Bronchial epithelial cell (primary cell): Measurements from ENCODE around the gene ENTREP3. TPM values are rescaled to one million over a fixed set of nuclear protein-coding genes. Genes with fewer than 3 reads are reported as not detected.

ENCODE experiments used
- DNase-seq: peaks from one replicate; pipeline ENCODE4 v3.0.0-alpha.2; 2010; ENCODE audit warnings: low read depth
- FAIRE-seq: peaks from 2 replicates; lab custom pipeline; 2011; peaks lifted over from hg19 to GRCh38; lab: Jason Lieb, UNC
- H3K27me3 ChIP-seq: 2 replicates; pipeline ENCODE4 v1.5.1; 2011; ENCODE audit warnings: low read length; ENCODE audit not compliant: control insufficient read depth, insufficient read depth
- H3K36me3 ChIP-seq: 2 replicates; pipeline ENCODE4 v1.5.1; 2011; ENCODE audit warnings: low read length; ENCODE audit not compliant: control insufficient read depth, insufficient read depth
- H3K4me3 ChIP-seq: 2 replicates; pipeline ENCODE4 v1.5.1; 2011; ENCODE audit warnings: mild to moderate bottlenecking, low read depth, low read length, control low read depth
- total RNA-seq: library from RNA; depleted of rRNA; stranded (reverse); fragments of >200 nt; gene quantifications from 2 replicates; pipeline ENCODE4 v1.2.1, GENCODE V29; 2014
- TF ChIP-seq, protein P1 (sequence below): IDR thresholded peaks from 2 replicates; pipeline ENCODE4 v1.5.1; 2011; ENCODE audit warnings: mild to moderate bottlenecking, moderate library complexity, low read length, control low read depth, inconsistent platforms; ENCODE audit not compliant: insufficient read depth, severe bottlenecking

Gene ENTREP3
- total RNA-seq, 1 donor from 2014 or later, result 3.7 TPM

DNA sequence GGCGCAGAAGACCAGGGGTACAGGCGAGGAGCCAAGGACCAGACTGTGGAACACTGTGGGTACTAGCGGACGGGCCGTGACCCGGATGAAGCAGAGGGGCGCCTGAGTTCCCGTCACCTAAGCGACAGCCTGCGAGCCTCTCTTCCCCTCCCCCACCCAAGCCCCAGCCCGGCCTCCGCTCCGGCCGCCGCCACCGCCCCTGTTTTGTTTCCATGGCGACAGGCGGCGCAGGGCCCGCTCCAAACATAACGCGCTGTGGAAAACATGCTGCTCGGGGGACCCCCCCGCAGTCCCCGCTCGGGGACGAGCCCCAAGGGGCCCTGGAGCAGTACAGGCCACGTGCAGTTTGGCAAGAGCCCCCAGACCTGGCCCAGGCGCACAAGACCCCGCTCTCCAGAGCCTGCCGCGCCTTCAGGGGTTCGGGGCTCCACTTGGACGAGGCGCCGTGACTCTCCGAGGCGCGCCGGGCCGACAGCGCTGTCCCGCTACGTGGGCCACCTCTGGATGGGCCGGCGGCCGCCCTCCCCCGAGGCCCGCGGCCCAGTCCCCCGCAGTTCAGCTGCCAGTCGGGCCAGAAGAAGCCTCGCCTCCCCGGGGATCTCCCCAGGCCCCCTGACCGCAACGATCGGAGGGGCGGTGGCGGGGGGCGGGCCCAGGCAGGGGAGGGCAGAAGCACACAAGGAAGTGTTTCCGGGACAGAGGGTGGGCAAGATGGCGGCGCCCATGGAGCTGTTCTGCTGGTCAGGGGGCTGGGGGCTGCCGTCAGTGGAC, 46.6 kb downstream of the ENTREP3 start, which contains the start of gene MTX1:
Gene MTX1 (plus strand): TSS at position 155 of the 771 bp plus-strand sequence. CDS start 110 bp downstream, at position 265.
- FAIRE-seq (no peak), DNase-seq (peak; percentile 45)
- peaks cover 7% of the 10 kb centered on the region for H3K36me3 ChIP-seq
- H3K27me3 ChIP-seq, result no peaks in the 10 kb centered on the region
- TF ChIP-seq, protein P1, sequence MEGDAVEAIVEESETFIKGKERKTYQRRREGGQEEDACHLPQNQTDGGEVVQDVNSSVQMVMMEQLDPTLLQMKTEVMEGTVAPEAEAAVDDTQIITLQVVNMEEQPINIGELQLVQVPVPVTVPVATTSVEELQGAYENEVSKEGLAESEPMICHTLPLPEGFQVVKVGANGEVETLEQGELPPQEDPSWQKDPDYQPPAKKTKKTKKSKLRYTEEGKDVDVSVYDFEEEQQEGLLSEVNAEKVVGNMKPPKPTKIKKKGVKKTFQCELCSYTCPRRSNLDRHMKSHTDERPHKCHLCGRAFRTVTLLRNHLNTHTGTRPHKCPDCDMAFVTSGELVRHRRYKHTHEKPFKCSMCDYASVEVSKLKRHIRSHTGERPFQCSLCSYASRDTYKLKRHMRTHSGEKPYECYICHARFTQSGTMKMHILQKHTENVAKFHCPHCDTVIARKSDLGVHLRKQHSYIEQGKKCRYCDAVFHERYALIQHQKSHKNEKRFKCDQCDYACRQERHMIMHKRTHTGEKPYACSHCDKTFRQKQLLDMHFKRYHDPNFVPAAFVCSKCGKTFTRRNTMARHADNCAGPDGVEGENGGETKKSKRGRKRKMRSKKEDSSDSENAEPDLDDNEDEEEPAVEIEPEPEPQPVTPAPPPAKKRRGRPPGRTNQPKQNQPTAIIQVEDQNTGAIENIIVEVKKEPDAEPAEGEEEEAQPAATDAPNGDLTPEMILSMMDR, result no peak
- H3K4me3 ChIP-seq, result peak within 1 kb of the TSS; percentile 90

DNA sequence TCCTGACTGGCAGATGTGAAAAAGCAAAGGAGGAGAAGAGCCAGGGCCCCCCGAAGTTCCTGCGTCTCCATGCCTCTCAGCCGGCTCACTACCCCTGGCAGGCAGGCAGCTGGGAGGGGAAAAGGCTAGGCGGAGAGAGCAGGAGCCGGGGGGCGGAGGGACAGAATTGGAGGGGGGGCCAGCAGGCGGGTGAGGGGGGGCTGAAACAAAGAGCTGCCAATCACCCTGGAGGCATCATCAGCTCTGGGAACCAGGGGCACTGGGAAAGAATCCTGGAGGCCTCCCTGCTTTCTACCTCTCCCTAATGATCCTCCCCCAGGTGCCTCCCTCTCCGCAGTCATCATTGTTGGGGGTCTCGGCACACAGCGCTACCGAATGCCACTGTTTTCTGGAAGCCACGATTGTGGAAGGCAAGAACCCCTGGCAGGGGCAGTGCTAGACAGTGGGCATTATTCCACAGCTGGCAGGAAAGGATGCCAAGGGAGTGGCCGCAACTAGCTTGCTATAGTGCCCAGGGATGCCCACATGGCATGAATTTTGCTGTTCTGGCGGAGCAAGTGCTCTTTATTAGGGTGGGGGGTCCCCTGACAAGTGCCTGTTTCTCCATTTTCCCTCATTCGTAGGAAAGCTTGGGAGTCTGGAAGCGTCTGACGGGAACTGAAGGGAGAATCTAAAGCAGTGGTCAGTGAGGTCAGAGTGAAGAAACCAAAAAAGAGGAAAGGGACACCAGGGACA, 47.3 kb downstream of the ENTREP3 start, which contains the start of gene THBS3:
Gene THBS3 (minus strand): TSS at position 92 of the 735 bp plus-strand sequence. CDS start 21 bp downstream, at position 71.
- Histone ChIP-seq H3K27me3 (no peaks in the 10 kb centered on the region), H3K4me3 (peak within 1 kb of the TSS; percentile 90), H3K36me3 (peaks cover 7% of the 10 kb centered on the region)
- DNase-seq (no peak), FAIRE-seq (no peak)
- TF ChIP-seq, protein P1, result no peak

DNA sequence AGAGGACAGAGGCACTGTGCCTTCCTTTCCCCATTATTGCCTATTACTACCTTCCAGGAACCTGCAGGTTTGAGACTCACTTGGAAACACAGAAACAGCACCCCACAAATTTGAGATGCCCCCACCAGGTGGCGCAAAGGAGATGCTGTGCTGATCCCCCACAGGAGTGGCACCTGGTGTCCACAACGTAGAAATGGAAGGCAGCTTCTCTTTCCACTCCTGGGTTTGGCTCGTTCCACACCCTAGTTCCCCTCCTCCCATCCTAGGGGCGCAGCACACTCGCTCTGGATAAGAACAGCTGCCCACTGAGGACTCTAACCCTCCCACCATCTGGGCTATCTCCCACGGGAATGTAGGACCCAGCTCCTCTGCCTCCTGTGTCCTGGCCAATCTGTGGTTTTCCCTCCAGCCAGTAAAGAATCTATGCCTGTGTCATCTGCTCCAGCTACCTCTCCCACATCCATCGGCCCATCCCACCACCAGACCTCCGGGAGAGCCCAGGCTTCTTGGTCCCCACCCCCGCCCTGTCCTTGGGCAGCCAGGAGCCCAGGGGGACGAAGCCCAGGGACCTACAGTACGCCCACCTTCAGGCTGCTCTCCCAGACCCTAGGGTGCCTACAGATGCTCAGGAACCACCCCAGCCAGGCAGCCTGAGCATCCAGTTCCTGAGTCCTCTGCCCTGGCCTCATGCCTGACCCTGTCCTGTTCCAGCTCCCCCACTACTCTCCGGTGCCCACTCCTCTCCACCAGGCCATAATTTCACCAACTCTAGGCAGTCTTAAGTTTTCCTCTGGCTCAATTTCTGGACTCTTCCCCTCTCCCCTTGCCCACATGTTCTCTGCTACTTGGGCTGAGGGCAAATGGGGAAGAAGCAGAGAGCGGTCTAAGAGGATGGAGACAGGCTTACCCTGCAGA, 48.1 kb downstream of the ENTREP3 start:
- FAIRE-seq, result peak; percentile 93
- TF ChIP-seq, protein P1, result peak; percentile 94
- Histone ChIP-seq H3K27me3 (no peaks in the 10 kb centered on the region), H3K4me3 (no peak overlapping the region), H3K36me3 (peaks cover 6% of the 10 kb centered on the region)
- DNase-seq, result peak; percentile 76

DNA sequence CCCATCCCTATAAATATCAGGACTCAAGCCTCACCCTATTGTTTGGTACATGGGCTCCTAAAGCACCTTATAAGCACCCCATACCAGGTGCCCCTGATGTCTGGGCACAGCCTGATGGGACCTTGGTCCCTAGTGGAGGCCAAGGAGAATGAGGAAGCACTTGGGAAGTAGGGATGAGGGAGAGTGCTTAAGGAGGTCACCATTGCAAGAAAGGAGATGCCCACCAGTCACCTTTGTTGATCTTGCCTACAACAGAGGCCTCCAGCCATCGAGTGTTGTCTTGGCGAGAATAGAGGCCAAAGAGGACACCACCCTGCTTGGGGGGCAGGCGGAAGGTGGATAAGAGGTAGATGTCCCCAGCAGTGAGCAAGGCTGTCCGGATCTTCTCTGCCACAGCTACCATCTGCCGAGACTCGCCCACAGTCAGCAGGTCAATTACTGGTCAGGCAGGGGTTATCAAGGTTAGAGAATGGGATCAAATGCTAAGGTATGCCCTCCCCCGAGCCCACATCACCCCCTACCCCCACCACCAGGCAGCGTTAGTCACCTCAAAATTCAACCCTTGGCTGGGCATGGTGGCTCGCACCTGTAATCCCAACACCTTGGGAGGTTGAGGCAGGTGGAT, 49.2 kb downstream of the ENTREP3 start:
- H3K36me3 ChIP-seq, result peaks cover 5% of the 10 kb centered on the region
- TF ChIP-seq, protein P1, result no peak
- DNase-seq (no peak), FAIRE-seq (no peak)
- no peak overlapping the region for H3K4me3 ChIP-seq
- H3K27me3 ChIP-seq, result no peaks in the 10 kb centered on the region

DNA sequence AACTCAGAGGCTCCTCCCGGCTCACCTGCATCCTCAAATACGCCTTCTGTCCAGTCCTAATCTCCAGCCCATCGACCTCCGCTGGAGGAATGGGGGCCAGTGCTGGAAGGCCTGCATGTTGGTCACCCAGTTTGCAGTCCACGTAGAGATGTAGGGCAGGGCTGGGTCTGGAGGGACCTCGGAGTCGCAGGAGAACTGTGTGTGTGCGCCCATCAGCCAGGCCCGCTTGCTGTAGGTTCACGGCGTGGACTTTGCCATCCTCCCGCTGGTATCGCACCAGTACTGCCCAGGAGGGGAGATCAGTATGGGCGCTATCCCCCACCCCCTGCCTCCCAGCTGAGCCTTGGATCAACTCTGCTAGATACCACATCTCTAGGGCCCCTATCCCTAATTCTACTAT, 50.2 kb downstream of the ENTREP3 start:
- Histone ChIP-seq H3K36me3 (peaks cover 3% of the 10 kb centered on the region), H3K4me3 (no peak overlapping the region), H3K27me3 (no peaks in the 10 kb centered on the region)
- TF ChIP-seq, protein P1, result no peak
- no peak for FAIRE-seq
- DNase-seq, result no peak
